Hepatocyte (in vitro differentiated cells): ENCODE data around the gene SP8. TPM values are rescaled to one million over a fixed set of nuclear protein-coding genes. Genes with fewer than 3 reads are reported as not detected.

Source experiments
- DNase-seq: peaks from one replicate; pipeline ENCODE4 v3.0.0-alpha.2; 2016; ENCODE audit warnings: low spot score
- H2AFZ ChIP-seq: fragments of 200-600 bp; sonication (generic); 2 replicates; pipeline ENCODE4 v1.6.0; 2016; ENCODE audit warnings: antibody characterized with exemption, mild to moderate bottlenecking
- H3K27ac ChIP-seq: fragments of 200-600 bp; sonication (generic); 2 replicates; pipeline ENCODE4 v1.5.1; 2016; ENCODE audit warnings: mild to moderate bottlenecking
- H3K27me3 ChIP-seq: fragments of 200-600 bp; sonication (generic); 2 replicates; pipeline ENCODE4 v1.6.1; 2016
- H3K36me3 ChIP-seq: fragments of 200-600 bp; sonication (generic); replicated peaks from 2 replicates; pipeline ENCODE4 v1.5.1; 2016; ENCODE audit warnings: low read depth; ENCODE audit not compliant: insufficient read depth
- H3K4me1 ChIP-seq: fragments of 200-600 bp; sonication (generic); 2 replicates; pipeline ENCODE4 v1.5.1; 2016; ENCODE audit warnings: mild to moderate bottlenecking, moderate library complexity; ENCODE audit not compliant: insufficient read depth
- H3K4me2 ChIP-seq: fragments of 200-600 bp; sonication (generic); 2 replicates; pipeline ENCODE4 v1.6.0; 2016
- H3K4me3 ChIP-seq: fragments of 200-600 bp; sonication (generic); 2 replicates; pipeline ENCODE4 v1.5.1; 2016; ENCODE audit warnings: mild to moderate bottlenecking
- H3K79me2 ChIP-seq: fragments of 200-600 bp; sonication (generic); 2 replicates; pipeline ENCODE4 v1.6.0; 2017; ENCODE audit warnings: mild to moderate bottlenecking
- H3K9me2 ChIP-seq: fragments of 200-600 bp; sonication (generic); replicated peaks from 2 replicates; pipeline ENCODE4 v1.6.0; 2017; ENCODE audit warnings: mild to moderate bottlenecking; ENCODE audit not compliant: insufficient read depth
- H3K9me3 ChIP-seq: fragments of 200-600 bp; sonication (generic); 2 replicates; pipeline ENCODE4 v1.5.1; 2016; ENCODE audit warnings: low read depth, mild to moderate bottlenecking
- H4K20me1 ChIP-seq: fragments of 200-600 bp; sonication (generic); 2 replicates; pipeline ENCODE4 v1.6.0; 2016; ENCODE audit warnings: mild to moderate bottlenecking; ENCODE audit not compliant: insufficient read depth, poor library complexity, severe bottlenecking
- CTCF ChIP-seq: fragments of 200-600 bp; sonication (generic); IDR thresholded peaks from 2 replicates; pipeline ENCODE4 v1.5.1; 2016; ENCODE audit warnings: antibody characterized with exemption, mild to moderate bottlenecking; ENCODE audit not compliant: poor library complexity
- EZH2 ChIP-seq: fragments of 200-600 bp; sonication (generic); IDR thresholded peaks from 2 replicates; pipeline ENCODE4 v1.6.1; 2016; ENCODE audit warnings: antibody characterized with exemption, mild to moderate bottlenecking, borderline replicate concordance
- EZH2phosphoT487 ChIP-seq: fragments of 200-600 bp; sonication (generic); IDR thresholded peaks from one replicate; pipeline ENCODE4 v1.6.1; 2018; ENCODE audit warnings: antibody characterized with exemption, mild to moderate bottlenecking, low read depth, moderate library complexity; ENCODE audit not compliant: unreplicated experiment, severe bottlenecking
- WGBS: methylation state at CpG from one replicate; pipeline ENCODE4 v1.1.6; 2016; ENCODE audit warnings: low lambda C conversion rate; ENCODE audit errors: missing lambda C conversion rate; 5-methylcytosine and 5-hydroxymethylcytosine counted together
- polyA plus RNA-seq: library from polyadenylated mRNA; unstranded; fragments of >200 nt; fragmentation: Nextera tagmentation; extraction: Ambion mirVana; gene quantifications from 2 replicates; pipeline ENCODE4 v1.2.1, GENCODE V29; 2016
- total RNA-seq: library from RNA; depleted of rRNA; stranded (reverse); fragments of >200 nt; gene quantifications from 2 replicates; pipeline ENCODE4 v1.2.3, GENCODE V29; 2014

The SP8 gene
- total and polyA plus RNA-seq, 2 experiments from 2014 or later = 0.04 to 1.0 TPM

GRCh38 chr7:20737840-20738448 lies 48.7 kb downstream of the SP8 start:
- H3K4me2 ChIP-seq = peak overlapping the region; percentile 61

GRCh38 chr7:20735346-20736065 lies 51.2 kb downstream of the SP8 start:
- Histone ChIP-seq H3K9me2 (no peaks in the 10 kb centered on the region), H3K9me3 (no peaks in the 10 kb centered on the region), H4K20me1 (no peaks in the 10 kb centered on the region), H3K27me3 (no peaks in the 10 kb centered on the region), H2AFZ (no peak overlapping the region), H3K79me2 (no peaks in the 10 kb centered on the region), H3K4me2 (no peak overlapping the region), H3K4me3 (no peak overlapping the region), H3K27ac (no peak overlapping the region), H3K4me1 (no peaks in the 10 kb centered on the region), H3K36me3 (no peaks in the 10 kb centered on the region)
- WGBS = 81% methylated on average over 4 of the region's 4 CpGs
- DNase-seq = no peak
- TF ChIP-seq EZH2 = no peak
- TF ChIP-seq CTCF = no peak

More at GRCh38 chr7:20737840-20738448, 48.7 kb downstream of the SP8 start:
- DNase-seq = peak; percentile 12
- no peaks in the 10 kb centered on the region for H3K9me3 ChIP-seq
- H3K79me2 ChIP-seq = no peaks in the 10 kb centered on the region
- H3K36me3 ChIP-seq = no peaks in the 10 kb centered on the region
- no peaks in the 10 kb centered on the region for H3K4me1 ChIP-seq
- WGBS = 43% methylated on average over 5 of the region's 5 CpGs
- no peaks in the 10 kb centered on the region for H4K20me1 ChIP-seq
- no peak overlapping the region for H3K27ac ChIP-seq
- no peak overlapping the region for H3K4me3 ChIP-seq
- H2AFZ ChIP-seq = no peak overlapping the region
- no peaks in the 10 kb centered on the region for H3K9me2 ChIP-seq
- no peaks in the 10 kb centered on the region for H3K27me3 ChIP-seq
- no peak for TF ChIP-seq EZH2phosphoT487
- no peak for TF ChIP-seq CTCF

Other genes starting within 250 kb of the SP8 start
- gene ABCB5, start 171.2 kb downstream of the SP8 start, total RNA-seq = 0.03 TPM in 1 of 2 replicates, not detected in the other
- gene ABCB5, start 171.2 kb downstream of the SP8 start, polyA plus RNA-seq = not detected in 2 replicates